IMR-90 (cell line): ENCODE results near the gene NCCRP1. TPM values are rescaled to one million over a fixed set of nuclear protein-coding genes. Genes with fewer than 3 reads are reported as not detected.

Experiments
- ATAC-seq: fragments of 200-7000 bp; cut with Tn5 transposase; 2 replicates; pipeline ENCODE4 v1.9.1; 2020; ENCODE audit warnings: low read depth, mild to moderate bottlenecking, moderate library complexity
- BruUV-seq: library from RNA; stranded (reverse); fragments of 400-500 nt; replicated peaks from 2 replicates; lab custom pipeline; 2021; lab: Mats Ljungman, UMichigan
- CTCF ChIA-PET: fragments of 300-600 bp; formaldehyde crosslinking; extraction: SDS; loops from one replicate; lab custom pipeline; 2021; ENCODE audit warnings: antibody characterized with exemption; lab: Yijun Ruan, JAX
- POLR2A ChIA-PET: fragments of 300-600 bp; sonication (Branson Sonifier 250); formaldehyde crosslinking; loops from one replicate; lab custom pipeline; 2022; ENCODE audit warnings: antibody characterized with exemption; ENCODE audit not compliant: unreplicated experiment; lab: Charles Lee
- DNase-seq: peaks from one replicate; pipeline ENCODE4 v3.0.0; 2013
- H2AFZ ChIP-seq: replicated peaks from 2 replicates; pipeline ENCODE3; 2013; ENCODE audit warnings: low read length, mild to moderate bottlenecking; ENCODE audit not compliant: poor library complexity
- H2AK5ac ChIP-seq: 2 replicates; pipeline ENCODE4 v1.6.1; 2013; ENCODE audit warnings: low read depth, low read length, inconsistent platforms
- H2AK9ac ChIP-seq: replicated peaks from 2 replicates; pipeline ENCODE3; 2013; ENCODE audit warnings: mild to moderate bottlenecking, low read depth, low read length, moderate library complexity; ENCODE audit not compliant: poor library complexity
- H2BK120ac ChIP-seq: 2 replicates; pipeline ENCODE4 v1.6.1; 2013; ENCODE audit warnings: low read depth, low read length, inconsistent platforms
- H2BK15ac ChIP-seq: 3 replicates; pipeline ENCODE4 v1.6.1; 2013; ENCODE audit warnings: low read depth, low read length, inconsistent platforms
- H2BK20ac ChIP-seq: 2 replicates; pipeline ENCODE4 v1.6.1; 2013; ENCODE audit warnings: low read depth, mild to moderate bottlenecking, inconsistent platforms, low read length, moderate library complexity
- H2BK5ac ChIP-seq: 2 replicates; pipeline ENCODE4 v1.6.1; 2013; ENCODE audit warnings: mild to moderate bottlenecking, low read depth, low read length, inconsistent platforms; ENCODE audit not compliant: poor library complexity, severe bottlenecking
- H3K14ac ChIP-seq: replicated peaks from 2 replicates; pipeline ENCODE4 v1.6.1; 2013; ENCODE audit warnings: low read depth, low read length, inconsistent platforms
- H3K18ac ChIP-seq: 2 replicates; pipeline ENCODE4 v1.6.1; 2013; ENCODE audit warnings: low read depth, low read length, control low read depth
- H3K23ac ChIP-seq: 2 replicates; pipeline ENCODE4 v1.6.1; 2013; ENCODE audit warnings: low read depth, low read length, inconsistent platforms
- H3K27ac ChIP-seq: 2 replicates; pipeline ENCODE4 v1.5.1; 2013; ENCODE audit warnings: mild to moderate bottlenecking, control low read depth, low read length; ENCODE audit not compliant: insufficient read depth
- H3K27me3 ChIP-seq: 2 replicates; pipeline ENCODE4 v1.6.1; 2013; ENCODE audit warnings: low read length; ENCODE audit not compliant: control insufficient read depth, insufficient read depth
- H3K36me3 ChIP-seq: 2 replicates; pipeline ENCODE4 v1.6.1; 2013; ENCODE audit warnings: low read length, mixed read lengths; ENCODE audit not compliant: control insufficient read depth, insufficient read depth
- H3K4ac ChIP-seq: 2 replicates; pipeline ENCODE4 v1.6.1; 2013; ENCODE audit warnings: low read depth, low read length, inconsistent platforms
- H3K4me1 ChIP-seq: 2 replicates; pipeline ENCODE4 v1.6.1; 2013; ENCODE audit warnings: low read length, mixed read lengths; ENCODE audit not compliant: control insufficient read depth, insufficient read depth
- H3K4me2 ChIP-seq: 2 replicates; pipeline ENCODE4 v1.6.1; 2013; ENCODE audit warnings: low read depth, mild to moderate bottlenecking, control low read depth, low read length, moderate library complexity
- H3K4me3 ChIP-seq: 2 replicates; pipeline ENCODE4 v1.5.1; 2013; ENCODE audit warnings: low read depth, mild to moderate bottlenecking, control low read depth, low read length, moderate library complexity; ENCODE audit not compliant: insufficient read depth
- H3K56ac ChIP-seq: 2 replicates; pipeline ENCODE4 v1.6.1; 2013; ENCODE audit warnings: low read length, inconsistent platforms; ENCODE audit not compliant: insufficient read depth; ENCODE audit errors: extremely low read depth
- H3K79me1 ChIP-seq, 2 experiments: 2 replicates each; pipeline ENCODE4 v1.6.1; 2013; ENCODE audit warnings: low read length in 2 of 2, inconsistent platforms in 1 of 2, low read depth in 1 of 2
- H3K9ac ChIP-seq: 2 replicates; pipeline ENCODE4 v1.6.1; 2013; ENCODE audit warnings: low read depth, low read length, control low read depth
- H3K9me1 ChIP-seq: 2 replicates; pipeline ENCODE4 v1.6.1; 2013; ENCODE audit warnings: low read length, inconsistent platforms; ENCODE audit not compliant: insufficient read depth
- H3K9me3 ChIP-seq: 2 replicates; pipeline ENCODE4 v1.6.1; 2013; ENCODE audit warnings: low read length; ENCODE audit not compliant: control insufficient read depth, insufficient read depth
- H4K20me1 ChIP-seq: 2 replicates; pipeline ENCODE4 v1.6.1; 2013; ENCODE audit warnings: low read length, inconsistent platforms; ENCODE audit not compliant: insufficient read depth
- H4K5ac ChIP-seq: 2 replicates; pipeline ENCODE4 v1.6.1; 2013; ENCODE audit warnings: mild to moderate bottlenecking, low read depth, low read length, control low read depth
- H4K8ac ChIP-seq, 2 experiments: 2 replicates each; pipeline ENCODE4 v1.6.1; 2013; ENCODE audit warnings: low read depth in 2 of 2, low read length in 2 of 2, control low read depth in 1 of 2, inconsistent platforms in 1 of 2
- H4K91ac ChIP-seq: 2 replicates; pipeline ENCODE4 v1.6.1; 2013; ENCODE audit warnings: low read depth, low read length, inconsistent platforms; ENCODE audit not compliant: insufficient read depth
- BHLHE40 ChIP-seq: fragments of 150-350 bp; IDR thresholded peaks from 2 replicates; pipeline ENCODE4 v1.6.1; 2016; ENCODE audit warnings: mild to moderate bottlenecking, low read depth, low read length
- CEBPB ChIP-seq: IDR thresholded peaks from 2 replicates; pipeline ENCODE4 v1.6.1; 2012; ENCODE audit warnings: low read depth, low read length, improper control_type of control experiment
- CHD1 ChIP-seq: IDR thresholded peaks from 2 replicates; pipeline ENCODE4 v1.6.1; 2012; ENCODE audit warnings: low read depth, low read length, improper control_type of control experiment
- CTCF ChIP-seq: conservative IDR thresholded peaks from 2 replicates; pipeline ENCODE4 v1.5.1; 2012; ENCODE audit warnings: mild to moderate bottlenecking, low read depth, low read length, improper control_type of control experiment
- ELK1 ChIP-seq: fragments of 150-350 bp; IDR thresholded peaks from 2 replicates; pipeline ENCODE4 v1.6.1; 2016; ENCODE audit warnings: low read depth, mild to moderate bottlenecking, low read length, moderate library complexity, borderline replicate concordance
- FOS ChIP-seq: fragments of 150-350 bp; IDR thresholded peaks from 2 replicates; pipeline ENCODE4 v1.6.1; 2016; ENCODE audit warnings: low read depth, low read length
- MAFK ChIP-seq: IDR thresholded peaks from 2 replicates; pipeline ENCODE4 v1.6.1; 2012; ENCODE audit warnings: low read depth, low read length, improper control_type of control experiment
- MAZ ChIP-seq: IDR thresholded peaks from 2 replicates; pipeline ENCODE4 v1.6.1; 2012; ENCODE audit warnings: low read depth, mild to moderate bottlenecking, low read length, improper control_type of control experiment, moderate library complexity, borderline replicate concordance
- MXI1 ChIP-seq: IDR thresholded peaks from 2 replicates; pipeline ENCODE4 v1.6.1; 2012; ENCODE audit warnings: low read depth, mild to moderate bottlenecking, low read length, moderate library complexity, borderline replicate concordance
- NFE2L2 ChIP-seq: fragments of 150-350 bp; IDR thresholded peaks from 2 replicates; pipeline ENCODE4 v1.6.1; 2016; ENCODE audit warnings: low read depth, mild to moderate bottlenecking, low read length
- POLR2A ChIP-seq: IDR thresholded peaks from 2 replicates; pipeline ENCODE4 v1.6.1; 2012; ENCODE audit warnings: mild to moderate bottlenecking, low read depth, low read length
- RAD21 ChIP-seq: IDR thresholded peaks from 2 replicates; pipeline ENCODE4 v1.6.1; 2012; ENCODE audit warnings: low read length, improper control_type of control experiment
- RCOR1 ChIP-seq: IDR thresholded peaks from 2 replicates; pipeline ENCODE4 v1.6.1; 2012; ENCODE audit warnings: mild to moderate bottlenecking, low read length, improper control_type of control experiment; ENCODE audit not compliant: insufficient replicate concordance
- RFX5 ChIP-seq: IDR thresholded peaks from 2 replicates; pipeline ENCODE4 v1.8.0; 2012; ENCODE audit warnings: low read depth, mild to moderate bottlenecking, low read length, moderate library complexity
- SMC3 ChIP-seq: fragments of 150-350 bp; IDR thresholded peaks from 2 replicates; pipeline ENCODE4 v1.6.1; 2016; ENCODE audit warnings: low read depth, mild to moderate bottlenecking, antibody characterized with exemption, low read length, moderate library complexity
- USF2 ChIP-seq: fragments of 150-350 bp; IDR thresholded peaks from 2 replicates; pipeline ENCODE4 v1.6.1; 2017; ENCODE audit warnings: mild to moderate bottlenecking, antibody characterized with exemption, low read length, low read depth
- WGBS, 2 experiments: methylation state at CpG; one replicate each; pipeline versions ENCODE4 v1.1.5 to v1.1.7; 2013; ENCODE audit warnings: missing lambda C conversion rate in 2 of 2; ENCODE audit not compliant: insufficient read length in 1 of 2; ENCODE audit errors: extremely low coverage in 2 of 2; 5-methylcytosine and 5-hydroxymethylcytosine counted together
- dilution Hi-C: fragments of 300-500 bp; cut with HindIII; formaldehyde crosslinking; loops from one replicate; pipeline ENCODE4 v1.14.3; 2018; ENCODE audit warnings: low sequenced_read_pairs; ENCODE audit not compliant: unreplicated experiment
- in situ Hi-C: fragments of 300-500 bp; cut with MboI; formaldehyde crosslinking; loops from 3 replicates; pipeline ENCODE4 v1.14.3; 2019; ENCODE audit warnings: low sequenced_read_pairs, inconsistent platforms, mixed read lengths
- intact Hi-C: fragments of 100-400 bp; cut with micrococcal nuclease; formaldehyde crosslinking; loops from 2 replicates; pipeline ENCODE4 v1.10.0; 2022
- polyA plus RNA-seq, 3 experiments: library from polyadenylated mRNA; depleted of rRNA; stranded (reverse); fragments of >200 nt; gene quantifications; 2 replicates each; pipeline ENCODE4 v1.2.3, GENCODE V29; 2012; ENCODE audit warnings: low replicate concordance in 1 of 3
- total RNA-seq: library from RNA; depleted of rRNA; stranded (reverse); fragments of >200 nt; gene quantifications from 2 replicates; pipeline ENCODE4 v1.2.3, GENCODE V29; 2012

Gene NCCRP1
- total and polyA plus RNA-seq, 2 of the 4 experiments (the other 2 are of a cell fraction) = not detected

- no TSS peak for BruUV-seq
- no peak overlapping the region for H3K9ac ChIP-seq
- H3K56ac ChIP-seq = no peak overlapping the region
- H2AK9ac ChIP-seq = no peak overlapping the region
- H2BK20ac ChIP-seq = no peak overlapping the region
- H3K18ac ChIP-seq = no peak overlapping the region
- DNase-seq = no peak
- H3K36me3 ChIP-seq = peaks cover 29% of the 10 kb centered on the region
- H3K9me1 ChIP-seq = no peaks in the 10 kb centered on the region
- no peak overlapping the region for H4K91ac ChIP-seq
- no peak overlapping the region for H4K8ac ChIP-seq
- no peak overlapping the region for H2AK5ac ChIP-seq
- no peak for TF ChIP-seq NFE2L2
- no peak for TF ChIP-seq MAZ
- TF ChIP-seq MAFK = no peak
- no peak for TF ChIP-seq CEBPB
- TF ChIP-seq USF2 = no peak
- no peak for TF ChIP-seq ELK1
- TF ChIP-seq BHLHE40 = no peak
- no peak for TF ChIP-seq MXI1
- no peak for TF ChIP-seq RAD21
- no peak for TF ChIP-seq CTCF
- no peak for TF ChIP-seq FOS
- no peak for TF ChIP-seq RCOR1
- TF ChIP-seq SMC3 = no peak
- no peak for TF ChIP-seq CHD1
- no peak for TF ChIP-seq POLR2A
- TF ChIP-seq RFX5 = no peak
- no peaks in the 10 kb centered on the region for H3K9me3 ChIP-seq
- H3K14ac ChIP-seq = no peak overlapping the region
- CTCF ChIA-PET = no interaction called here
- no peak overlapping the region for H2BK5ac ChIP-seq
- H2BK15ac ChIP-seq = no peak overlapping the region
- H2AFZ ChIP-seq = no peak overlapping the region
- POLR2A ChIA-PET = no interaction called here
- no peak overlapping the region for H3K4ac ChIP-seq
- no peak for ATAC-seq
- no peak overlapping the region for H3K4me3 ChIP-seq
- H4K5ac ChIP-seq = no peak overlapping the region
- no peak overlapping the region for H3K4me2 ChIP-seq
- H3K4me1 ChIP-seq = no peaks in the 10 kb centered on the region
- intact Hi-C loops (no loop called here), dilution Hi-C loops (no loop called here), in situ Hi-C loops (no loop called here)
- H3K27ac ChIP-seq = no peak overlapping the region
- no peaks in the 10 kb centered on the region for H3K27me3 ChIP-seq
- H2BK120ac ChIP-seq = no peak overlapping the region
- 88% methylated on average over 6 of the region's 21 CpGs; no CpG with 5 or more reads in 1 of the 2 experiments for WGBS, 2 experiments
- no peaks in the 10 kb centered on the region for H3K79me1 ChIP-seq
- H4K20me1 ChIP-seq = no peaks in the 10 kb centered on the region
- no peak overlapping the region for H3K23ac ChIP-seq
These were observed 15.1 kb upstream of the NCCRP1 start for GRCh38 chr19:39181500-39182173.
